Thyroid gland (tissue), 4 donors: Measurements from ENCODE around the gene LRP10.

Source experiments
- POLR2A ChIP-seq, 2 donors: fragments of 450-650 bp; IDR thresholded peaks; one replicate each; pipeline ENCODE4 v1.6.1; 2017; ENCODE audit warnings: antibody characterized with exemption in 2 of 2, mild to moderate bottlenecking in 2 of 2, moderate library complexity in 1 of 2
- TF ChIP-seq, protein P1 (sequence below), 6 experiments: fragments of 200-600 bp in 3 of 6; fragments of 450-650 bp in 3 of 6; sonication (generic) in 3 of 6; IDR thresholded peaks; one replicate each; pipeline ENCODE4 v1.5.1; 2016 to 2019; ENCODE audit warnings: antibody characterized with exemption in 6 of 6, mild to moderate bottlenecking in 2 of 6, inconsistent platforms in 1 of 6, moderate library complexity in 1 of 6

DNA sequence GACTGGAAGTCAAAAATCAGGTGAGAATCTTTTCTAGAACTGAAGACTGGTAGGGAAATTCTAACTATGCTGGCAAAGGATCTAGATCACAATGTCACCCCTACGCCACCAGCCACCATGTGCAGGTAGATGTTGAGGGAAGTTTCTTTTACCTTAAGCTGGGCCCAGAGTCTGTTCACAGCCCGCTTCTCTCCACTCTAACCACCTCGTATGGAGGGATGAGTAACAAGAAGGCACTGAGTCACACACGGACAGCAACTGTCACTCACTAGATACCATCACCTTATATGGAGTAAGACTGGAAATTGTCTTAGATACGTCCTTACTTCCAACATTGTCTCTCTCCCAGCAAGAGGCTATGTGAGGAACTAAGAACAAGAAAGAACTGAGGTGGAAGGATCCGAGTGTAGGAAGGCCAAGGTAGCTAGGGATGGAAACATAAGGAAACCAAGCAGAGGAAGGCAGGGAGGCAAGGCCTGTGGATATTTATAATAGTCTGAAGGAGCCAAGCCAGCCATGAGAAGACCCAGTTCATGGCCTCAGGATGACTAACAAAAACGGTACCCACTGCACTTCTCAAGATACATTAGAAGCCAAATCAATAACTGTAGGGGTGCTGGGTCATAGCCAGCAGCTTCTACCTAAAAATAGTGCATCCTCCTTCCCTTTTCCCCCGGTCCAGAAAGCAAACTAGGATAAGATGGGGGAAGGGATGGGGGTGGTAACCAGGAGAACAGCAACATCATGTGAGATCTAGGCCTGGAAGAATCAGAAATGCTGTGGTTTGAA, 27.0 kb downstream of the LRP10 start:
- TF ChIP-seq, protein P1, sequence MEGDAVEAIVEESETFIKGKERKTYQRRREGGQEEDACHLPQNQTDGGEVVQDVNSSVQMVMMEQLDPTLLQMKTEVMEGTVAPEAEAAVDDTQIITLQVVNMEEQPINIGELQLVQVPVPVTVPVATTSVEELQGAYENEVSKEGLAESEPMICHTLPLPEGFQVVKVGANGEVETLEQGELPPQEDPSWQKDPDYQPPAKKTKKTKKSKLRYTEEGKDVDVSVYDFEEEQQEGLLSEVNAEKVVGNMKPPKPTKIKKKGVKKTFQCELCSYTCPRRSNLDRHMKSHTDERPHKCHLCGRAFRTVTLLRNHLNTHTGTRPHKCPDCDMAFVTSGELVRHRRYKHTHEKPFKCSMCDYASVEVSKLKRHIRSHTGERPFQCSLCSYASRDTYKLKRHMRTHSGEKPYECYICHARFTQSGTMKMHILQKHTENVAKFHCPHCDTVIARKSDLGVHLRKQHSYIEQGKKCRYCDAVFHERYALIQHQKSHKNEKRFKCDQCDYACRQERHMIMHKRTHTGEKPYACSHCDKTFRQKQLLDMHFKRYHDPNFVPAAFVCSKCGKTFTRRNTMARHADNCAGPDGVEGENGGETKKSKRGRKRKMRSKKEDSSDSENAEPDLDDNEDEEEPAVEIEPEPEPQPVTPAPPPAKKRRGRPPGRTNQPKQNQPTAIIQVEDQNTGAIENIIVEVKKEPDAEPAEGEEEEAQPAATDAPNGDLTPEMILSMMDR (IDR thresholded peaks at IDR 0.05): no peak
- no peak for TF ChIP-seq POLR2A (IDR thresholded peaks at IDR 0.05)
